NCI-H146 treated with DMSO at 0.1 percent for 48 hours (cell line): Measurements from ENCODE around the gene EIF5A.
"Not testable (repeated sequence)": the region's sequence is repeated elsewhere in the genome, so short reads cannot be mapped to it uniquely, and the experiment has no call there.

Experiments
- DNase-seq: peaks from one replicate; lab custom pipeline; 2025; ENCODE audit not compliant: unreplicated experiment; lab: John Stamatoyannopoulos, UW

The EIF5A gene

DNA sequence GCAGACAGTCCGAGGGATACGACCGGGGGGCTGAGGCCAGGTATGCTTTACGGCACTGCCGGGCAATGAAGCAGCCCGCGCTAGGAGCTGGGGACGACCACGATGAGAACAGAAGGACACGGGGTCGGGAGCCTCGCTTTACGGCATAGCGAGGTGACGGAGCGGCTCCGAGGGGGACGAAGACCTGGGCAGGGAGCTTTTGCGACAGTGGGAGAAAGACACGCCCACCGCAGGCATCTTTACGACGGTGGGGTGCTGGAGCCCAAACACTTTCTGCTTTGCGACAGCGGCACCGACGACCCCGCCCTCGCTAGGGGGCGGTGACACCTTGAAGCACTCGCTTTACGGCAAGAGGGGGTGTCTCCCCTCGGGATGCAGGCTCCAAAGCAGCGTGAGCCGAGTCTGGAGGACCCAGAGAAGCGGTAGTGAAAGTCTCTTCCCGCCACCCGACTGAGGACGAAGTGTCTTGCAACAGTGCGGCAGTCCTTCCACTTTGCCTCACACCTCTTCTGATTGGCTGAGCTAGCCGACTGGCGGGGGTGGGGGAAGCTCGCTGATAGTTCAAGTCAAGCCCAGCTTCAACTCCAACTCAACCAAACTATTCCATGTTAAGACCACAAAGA lies 22.1 kb downstream of the EIF5A start:
- DNase-seq, result peak; percentile 94

DNA sequence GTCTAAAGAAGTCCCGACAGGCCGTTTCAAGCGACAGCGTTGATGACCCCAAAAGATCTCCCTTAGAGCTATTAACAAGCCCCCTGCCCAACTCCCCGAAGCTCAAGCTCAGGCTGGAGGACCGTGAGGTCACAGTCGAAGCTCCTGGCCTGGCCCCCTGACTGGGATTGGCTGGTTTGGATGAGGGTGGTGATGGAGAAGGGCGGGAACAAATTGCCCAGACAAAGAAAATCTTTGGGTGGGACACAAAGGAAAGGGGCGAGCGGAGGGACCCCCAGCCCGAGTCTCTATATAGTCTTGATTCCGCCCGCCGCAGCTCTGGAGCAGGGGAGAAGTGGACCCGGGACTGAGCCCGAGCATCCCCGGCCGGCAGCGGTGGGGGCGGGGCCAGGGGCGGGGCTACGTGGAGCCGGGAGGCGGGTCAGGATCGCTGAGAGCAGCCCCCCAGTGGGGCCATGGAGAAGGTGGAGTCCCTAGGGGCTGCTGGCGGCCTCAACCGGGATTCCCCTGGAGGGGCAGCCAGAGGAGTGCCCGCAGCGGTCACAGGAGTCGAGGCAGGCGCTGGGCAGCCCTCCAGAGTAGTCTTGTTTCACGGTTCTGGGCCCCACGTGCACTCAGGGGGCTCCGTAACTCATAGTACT lies 22.7 kb downstream of the EIF5A start:
- peak; percentile 68 for DNase-seq

DNA sequence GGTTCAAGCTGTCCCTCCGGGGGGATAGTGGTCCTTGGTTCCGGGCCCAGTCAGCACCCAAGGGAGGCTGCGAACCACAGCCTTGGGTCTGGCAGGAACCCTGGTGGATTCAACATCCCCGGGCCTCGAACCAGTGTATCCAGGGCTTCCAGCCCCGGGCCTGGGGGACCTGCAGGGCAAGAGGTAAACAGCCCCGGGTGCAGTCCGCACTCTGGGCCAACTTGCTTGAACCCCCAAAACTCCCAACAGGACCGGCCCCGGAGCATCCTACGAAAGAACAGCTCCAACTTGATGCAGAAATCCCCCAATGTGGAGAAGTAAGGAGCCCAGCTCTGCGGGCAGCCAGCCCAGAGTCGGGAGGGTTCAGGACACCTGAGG lies 23.2 kb downstream of the EIF5A start:
- no peak for DNase-seq

DNA sequence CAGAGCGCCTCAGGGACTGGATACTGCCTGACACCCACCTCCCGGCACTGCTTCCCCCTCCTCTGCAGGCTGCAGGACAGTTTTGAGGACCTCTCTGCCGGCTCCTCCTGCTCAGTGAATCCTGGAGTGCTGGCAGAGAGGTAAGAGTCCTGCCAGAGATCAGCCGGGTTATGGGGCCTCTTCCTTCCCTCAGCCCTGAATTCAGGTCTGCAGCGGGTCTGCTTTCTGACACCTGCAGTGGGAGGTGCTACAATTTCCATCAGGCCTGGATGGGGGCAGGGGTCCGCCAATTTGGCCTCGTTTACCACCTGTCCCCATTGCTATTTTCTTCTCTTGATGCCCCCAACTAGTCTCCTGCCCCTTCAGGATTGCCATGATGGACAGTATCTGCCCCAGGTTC lies 24.7 kb downstream of the EIF5A start:
- DNase-seq, result no peak

DNA sequence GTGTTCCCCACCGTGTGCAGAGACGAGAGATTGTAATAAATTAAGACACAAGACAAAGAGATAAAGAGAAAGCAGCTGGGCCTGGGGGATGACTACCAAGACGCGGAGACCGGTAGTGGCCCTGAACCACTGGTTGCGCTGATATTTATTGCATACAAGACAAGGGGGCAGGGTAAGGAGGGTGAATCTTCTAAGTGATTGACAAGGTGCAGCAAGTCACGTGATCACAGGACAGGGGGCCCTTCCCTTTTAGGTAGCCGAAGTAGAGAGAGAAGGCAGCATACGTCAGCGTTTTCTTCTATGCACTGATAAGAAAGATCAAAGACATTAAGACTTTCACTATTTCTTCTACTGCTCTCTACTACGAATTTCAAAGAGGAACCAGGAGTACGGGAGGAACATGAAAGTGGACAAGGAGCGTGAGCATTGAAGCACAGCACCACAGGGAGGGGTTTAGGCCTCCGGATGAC lies 25.2 kb downstream of the EIF5A start:
- DNase-seq, result not testable (repeated sequence)

DNA sequence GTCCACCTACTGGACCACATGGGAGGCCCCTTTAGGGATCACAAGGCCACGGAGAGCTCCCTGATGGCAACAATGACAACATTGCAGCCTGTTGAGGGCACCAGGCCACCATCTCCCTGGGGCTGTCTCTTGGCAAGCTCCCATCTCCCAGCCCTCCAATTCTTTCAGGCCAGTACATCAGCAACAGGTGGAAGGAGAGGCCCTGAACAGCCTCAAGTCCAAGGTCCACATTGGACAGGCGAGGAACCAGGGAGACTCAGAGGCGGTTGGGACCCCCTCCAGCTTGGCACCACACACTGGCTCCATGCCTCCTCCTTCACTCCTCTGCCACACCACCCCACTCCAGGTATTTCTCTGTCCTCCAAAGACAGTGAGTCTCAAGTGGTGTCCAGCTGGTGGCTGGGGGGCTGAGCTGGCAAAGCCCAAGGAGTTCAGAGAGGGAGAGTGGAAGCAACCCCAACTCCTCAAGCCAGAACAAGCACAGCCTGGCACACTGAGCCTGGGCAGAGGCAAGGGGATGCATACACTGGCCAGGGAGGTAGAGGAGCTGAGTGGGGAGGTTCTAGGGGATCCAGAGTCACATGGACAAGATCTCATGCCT lies 27.6 kb downstream of the EIF5A start:
- no peak for DNase-seq

DNA sequence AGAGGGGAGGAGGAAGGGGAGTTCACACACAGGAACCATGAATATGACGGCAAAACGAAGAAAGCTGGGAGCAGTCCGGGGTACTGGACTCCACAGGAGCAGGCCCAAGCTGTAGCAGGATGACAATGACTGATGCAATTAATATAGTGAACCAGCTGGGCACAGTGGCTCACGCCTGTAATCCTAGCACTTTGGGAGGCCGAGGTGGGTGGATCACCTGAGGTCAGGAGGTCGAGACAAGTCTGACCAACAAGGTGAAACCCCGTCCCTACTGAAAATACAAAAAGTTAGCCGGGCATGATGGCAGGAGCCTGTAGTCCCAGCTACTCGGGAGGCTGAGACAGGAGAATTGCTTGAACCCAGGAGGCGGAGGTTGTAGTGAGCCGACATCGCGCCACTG lies 28.3 kb downstream of the EIF5A start:
- DNase-seq, result not testable (repeated sequence)

DNA sequence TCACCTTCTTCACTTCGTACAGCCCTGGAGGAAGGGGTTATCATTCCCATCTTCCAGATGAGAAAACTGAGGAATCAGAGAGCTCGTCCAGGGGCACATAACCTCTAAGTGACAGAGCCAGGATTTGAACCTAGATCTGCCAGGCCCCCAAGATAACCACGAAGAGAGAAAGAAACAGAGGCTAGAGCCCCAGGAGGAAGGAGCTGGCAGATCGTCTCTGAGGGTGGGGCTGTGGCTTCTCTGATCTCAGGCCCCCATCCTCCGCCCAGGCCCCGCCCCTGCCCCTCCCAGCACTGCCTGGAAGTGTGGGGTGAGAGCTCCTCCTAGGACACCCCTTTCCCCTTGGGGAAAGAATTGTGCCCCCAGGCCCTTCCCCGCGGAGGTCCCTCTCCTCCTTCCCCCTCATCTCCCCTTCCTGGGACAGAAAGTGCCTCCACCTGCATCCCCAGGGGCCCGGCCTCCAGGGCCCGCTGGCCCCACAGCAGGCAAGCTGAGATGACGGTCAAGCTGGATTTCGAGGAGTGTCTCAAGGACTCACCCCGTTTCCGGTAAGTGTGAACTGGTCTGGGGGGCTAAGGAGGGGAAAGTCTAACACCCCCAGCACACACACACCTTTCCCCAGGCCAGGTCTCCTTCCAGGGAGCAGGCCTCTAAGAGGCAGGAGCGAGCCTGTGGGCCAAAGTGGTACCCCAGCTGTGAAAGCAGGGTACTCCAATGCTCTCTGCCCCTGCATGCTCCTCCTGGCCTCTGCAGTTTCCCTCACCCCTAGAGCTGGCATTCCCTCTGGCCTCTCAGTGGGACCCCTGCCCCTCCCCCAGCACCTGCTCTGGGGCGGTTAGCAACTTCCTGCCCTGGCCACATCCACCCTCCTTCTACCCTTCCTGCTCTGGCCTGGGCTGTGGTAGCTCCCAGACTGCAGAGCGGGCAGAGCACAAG lies 29.1 kb downstream of the EIF5A start, which contains the start of gene ACAP1:
TSS of gene ACAP1 (plus strand) at position 290 of the 936 bp plus-strand sequence. CDS start at position 496, 206 bp downstream.
- no peak for DNase-seq

DNA sequence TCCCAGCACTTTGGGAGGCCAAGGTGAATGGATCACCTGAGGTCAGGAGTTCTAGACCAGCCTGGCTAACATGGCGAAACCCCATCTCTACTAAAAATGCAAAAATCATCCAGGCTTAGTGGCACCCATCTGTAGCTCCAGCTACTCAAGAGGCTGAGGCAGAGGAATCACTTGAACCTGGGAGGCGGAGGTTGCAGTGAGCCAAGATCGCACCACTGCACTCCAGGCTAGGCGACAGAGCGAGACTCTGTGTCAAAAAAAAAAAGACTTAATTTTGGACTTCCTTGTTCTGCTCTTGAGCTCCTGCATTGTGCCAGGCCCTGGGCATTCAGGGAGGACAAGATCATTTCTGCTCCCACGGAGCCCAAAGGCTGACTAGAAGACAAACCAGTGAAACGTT lies 30.2 kb downstream of the EIF5A start:
- not testable (repeated sequence) for DNase-seq

DNA sequence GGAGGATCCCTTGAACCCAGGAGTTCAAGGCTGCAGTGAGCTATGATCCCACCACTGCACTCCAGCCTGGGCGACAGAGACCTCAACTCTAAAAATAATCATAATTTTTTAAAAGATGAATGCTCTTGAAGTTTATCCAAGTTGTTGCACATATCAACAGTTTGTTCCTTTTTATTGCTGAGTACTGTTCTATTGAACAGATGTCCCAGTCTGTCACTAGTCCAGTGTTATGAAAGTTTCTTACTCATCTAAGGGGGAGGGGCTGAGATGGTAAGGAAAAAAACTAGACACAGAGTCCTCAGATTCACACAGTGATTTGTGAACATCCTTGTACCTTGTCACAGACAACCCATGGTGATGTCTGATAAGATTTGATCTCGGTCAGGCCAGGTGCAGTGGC lies 32.8 kb downstream of the EIF5A start:
- DNase-seq, result no peak

DNA sequence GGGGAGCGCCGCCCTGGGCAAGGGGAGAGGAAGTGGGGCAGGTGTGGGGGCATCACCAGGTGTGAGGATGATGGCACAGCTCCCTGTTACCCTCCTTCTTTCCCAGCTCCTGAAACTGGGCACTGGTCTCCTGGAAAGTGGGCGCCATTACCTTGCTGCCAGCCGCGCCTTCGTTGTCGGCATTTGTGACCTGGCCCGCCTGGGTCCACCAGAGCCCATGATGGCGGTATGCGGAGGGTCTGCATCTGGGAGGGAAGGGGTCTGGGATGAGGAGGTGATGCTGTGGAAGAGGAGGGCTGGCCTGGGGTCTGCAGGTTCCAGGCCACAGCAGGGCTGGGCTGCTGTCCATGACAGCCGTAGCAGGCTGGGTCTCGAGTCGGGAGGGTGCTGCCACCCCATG lies 34.4 kb downstream of the EIF5A start:
- DNase-seq, result no peak

DNA sequence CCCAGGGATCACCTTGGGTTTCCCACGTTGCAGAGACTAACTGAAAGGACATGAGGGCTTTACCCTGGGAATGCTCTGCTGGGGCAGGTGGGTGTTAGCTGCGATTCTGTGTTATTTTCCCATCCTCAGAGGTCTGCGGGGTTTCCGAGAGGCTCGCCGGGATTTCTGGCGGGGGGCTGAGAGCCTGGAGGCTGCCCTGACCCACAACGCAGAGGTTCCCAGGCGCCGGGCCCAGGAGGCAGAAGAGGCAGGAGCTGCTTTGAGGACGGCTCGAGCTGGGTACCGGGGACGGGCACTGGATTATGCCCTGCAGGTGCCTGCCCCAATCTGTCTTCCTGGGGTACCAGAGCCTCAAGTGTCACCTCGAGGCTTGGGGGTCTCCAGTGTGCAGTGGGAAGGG lies 35.8 kb downstream of the EIF5A start:
- DNase-seq, result no peak

DNA sequence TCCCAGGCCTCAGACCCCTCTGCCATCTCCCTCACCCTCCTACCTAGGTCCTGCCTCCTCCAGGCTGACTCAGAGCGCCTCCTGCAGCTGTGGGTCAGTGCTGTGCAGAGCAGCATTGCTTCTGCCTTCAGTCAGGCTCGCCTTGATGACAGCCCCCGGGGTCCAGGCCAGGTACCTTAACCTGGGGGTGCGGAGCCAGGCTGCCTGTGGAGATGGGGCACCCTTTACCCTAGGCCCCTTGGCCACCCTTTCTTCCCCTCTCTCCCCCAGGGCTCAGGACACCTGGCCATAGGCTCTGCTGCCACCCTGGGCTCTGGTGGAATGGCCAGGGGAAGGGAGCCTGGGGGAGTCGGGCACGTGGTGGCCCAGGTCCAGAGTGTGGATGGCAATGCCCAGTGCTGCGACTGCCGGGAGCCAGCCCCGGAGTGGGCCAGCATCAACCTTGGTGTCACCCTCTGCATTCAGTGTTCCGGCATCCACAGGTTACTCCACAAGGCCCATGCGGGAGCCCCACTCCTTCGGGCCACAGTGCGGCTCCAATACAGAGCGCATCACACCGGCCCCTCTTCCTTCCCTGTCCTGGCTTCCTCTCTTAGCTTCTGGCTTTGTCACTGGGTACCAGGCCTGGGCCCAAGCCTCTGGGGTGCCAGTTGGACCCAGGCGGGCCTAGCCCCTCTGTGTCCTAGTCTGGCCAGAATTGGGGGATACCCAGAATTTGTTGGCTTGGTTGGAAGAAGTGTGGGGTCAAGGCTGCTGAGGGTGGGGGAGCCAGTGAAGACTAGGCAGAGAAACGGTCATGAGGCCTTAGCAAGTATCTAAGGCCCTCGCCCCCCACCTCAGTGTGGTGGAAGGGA lies 39.6 kb downstream of the EIF5A start:
- DNase-seq, result no peak

DNA sequence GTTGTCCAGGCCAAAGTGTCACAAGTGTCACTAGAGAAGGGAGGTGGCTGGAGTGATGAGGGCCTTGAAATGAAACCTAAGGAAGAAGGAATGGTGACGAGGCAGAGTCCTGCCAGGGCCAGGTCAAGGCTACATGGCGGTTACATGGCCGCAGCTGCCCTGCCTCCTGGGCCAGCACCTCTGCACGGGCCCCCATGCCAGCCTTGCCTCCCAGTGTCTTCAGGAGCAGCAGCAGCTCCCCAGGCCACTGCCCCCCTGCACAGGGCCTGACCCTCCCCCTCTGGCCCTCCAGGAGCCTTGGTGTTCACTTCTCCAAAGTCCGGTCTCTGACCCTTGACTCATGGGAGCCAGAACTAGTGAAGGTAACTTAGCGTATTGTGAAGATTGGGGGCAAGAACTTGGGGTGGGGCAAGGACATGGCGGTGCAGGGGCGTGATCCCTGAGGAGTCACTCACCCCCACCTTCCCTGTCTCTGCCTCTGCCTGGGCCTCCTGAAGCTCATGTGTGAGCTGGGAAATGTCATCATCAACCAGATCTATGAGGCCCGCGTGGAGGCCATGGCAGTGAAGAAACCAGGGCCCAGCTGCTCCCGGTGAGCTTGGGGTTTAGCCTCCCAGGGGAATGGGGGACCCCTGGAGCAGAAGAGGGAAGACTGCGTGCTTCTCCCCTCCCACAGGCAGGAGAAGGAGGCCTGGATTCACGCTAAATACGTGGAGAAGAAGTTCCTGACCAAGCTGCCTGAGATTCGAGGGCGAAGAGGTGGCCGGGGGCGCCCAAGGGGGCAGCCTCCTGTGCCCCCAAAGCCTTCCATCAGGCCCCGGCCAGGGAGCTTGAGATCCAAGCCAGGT lies 40.4 kb downstream of the EIF5A start:
- no peak for DNase-seq

DNA sequence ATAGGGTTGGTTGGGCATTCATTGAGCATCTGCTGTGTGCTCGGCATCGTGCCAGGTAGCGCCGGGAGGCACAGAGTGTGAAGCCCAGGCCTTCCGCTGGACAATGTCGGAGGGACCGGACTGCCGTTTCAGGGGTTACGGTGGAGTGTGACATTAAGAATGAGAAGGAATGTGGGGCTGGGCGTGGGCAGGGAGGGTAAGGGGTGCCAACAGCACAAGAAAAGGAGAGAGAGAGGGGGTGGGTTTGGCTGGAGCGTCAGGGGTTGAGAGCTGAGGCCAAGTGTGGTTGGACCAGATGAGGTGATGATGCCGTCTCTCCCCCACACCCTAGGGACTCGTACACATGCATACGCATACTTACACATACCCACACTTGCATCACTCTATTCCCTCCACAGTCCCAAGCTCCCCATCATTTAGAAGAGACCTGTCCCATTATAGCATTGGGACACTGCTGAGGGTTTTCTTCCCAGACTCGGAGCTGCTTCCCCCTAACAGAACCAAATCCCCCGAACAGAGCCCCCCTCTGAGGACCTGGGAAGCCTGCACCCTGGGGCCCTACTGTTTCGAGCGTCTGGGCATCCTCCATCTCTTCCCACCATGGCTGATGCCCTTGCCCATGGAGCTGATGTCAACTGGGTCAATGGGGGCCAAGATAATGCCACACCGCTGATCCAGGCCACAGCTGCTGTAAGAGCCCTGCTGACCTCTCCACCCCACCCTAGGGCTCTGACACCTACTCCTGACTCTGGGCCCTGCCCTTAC lies 41.2 kb downstream of the EIF5A start:
- DNase-seq, result no peak

DNA sequence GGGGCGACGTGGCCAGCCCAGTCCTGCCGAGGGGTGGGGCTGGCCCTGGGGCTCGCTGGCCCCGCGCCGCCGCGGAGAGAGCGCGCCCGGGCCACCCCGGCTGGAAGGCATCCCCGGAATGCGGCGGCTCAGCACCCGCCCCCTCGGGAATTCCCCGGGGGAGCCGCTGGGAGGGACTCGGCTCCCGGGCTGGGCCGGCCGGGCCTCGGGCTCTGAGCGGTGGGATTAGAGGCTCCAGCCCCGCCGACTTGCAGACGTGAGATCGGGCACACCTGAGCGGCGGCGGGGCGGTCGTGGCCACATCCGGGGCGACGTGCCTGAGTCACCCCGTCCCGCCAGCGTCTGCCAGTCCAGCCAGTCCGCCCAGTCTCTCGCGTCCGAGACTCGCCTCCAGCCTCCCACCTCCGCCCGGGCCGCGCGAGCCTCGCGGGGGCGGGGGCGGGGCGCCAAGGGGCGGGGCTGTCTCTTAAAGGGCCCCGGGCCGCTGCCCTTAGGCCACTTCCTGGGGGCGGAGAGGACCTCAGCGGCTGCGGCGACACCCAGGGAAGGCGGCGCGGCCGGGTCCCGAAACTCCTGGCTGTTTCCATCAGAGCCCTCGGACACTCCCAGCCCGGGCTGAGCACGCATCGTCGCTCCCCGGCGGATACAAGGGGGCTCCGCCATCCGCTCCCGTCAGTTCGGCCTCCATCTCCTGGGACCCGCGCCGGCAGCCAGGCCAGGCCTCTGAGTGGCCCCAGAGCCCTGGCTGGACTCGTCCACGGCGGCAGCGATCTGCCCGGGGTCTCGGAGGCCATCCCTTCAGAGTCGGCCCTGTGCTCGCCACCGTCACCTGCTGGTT lies 44.5 kb downstream of the EIF5A start, which contains the start of gene KCTD11:
TSS of gene KCTD11 (plus strand) at position 498 of the 838 bp plus-strand sequence.
- DNase-seq, result peak; percentile 13

DNA sequence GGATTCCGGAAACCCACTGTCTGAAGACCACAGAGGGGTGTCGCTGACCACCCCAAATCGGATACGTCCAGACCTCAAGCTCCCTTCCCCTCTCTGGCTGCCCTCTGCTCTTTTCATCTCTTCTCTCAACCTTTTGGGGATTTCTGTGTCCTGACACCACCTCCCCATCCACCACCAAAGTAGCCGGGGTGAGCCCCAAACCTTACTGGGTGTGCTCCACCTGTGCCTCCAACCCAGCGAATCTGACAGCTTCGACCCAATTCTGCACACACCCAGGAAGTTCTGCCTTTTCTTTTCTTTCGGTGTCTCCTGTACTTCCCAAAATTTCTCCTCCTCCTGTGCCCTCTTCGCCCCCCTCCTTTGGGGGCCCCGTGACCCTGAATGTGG lies 45.1 kb downstream of the EIF5A start:
- DNase-seq, result no peak
